ENCODE data around the gene PRODH.

- TF ChIP-seq, protein P1, sequence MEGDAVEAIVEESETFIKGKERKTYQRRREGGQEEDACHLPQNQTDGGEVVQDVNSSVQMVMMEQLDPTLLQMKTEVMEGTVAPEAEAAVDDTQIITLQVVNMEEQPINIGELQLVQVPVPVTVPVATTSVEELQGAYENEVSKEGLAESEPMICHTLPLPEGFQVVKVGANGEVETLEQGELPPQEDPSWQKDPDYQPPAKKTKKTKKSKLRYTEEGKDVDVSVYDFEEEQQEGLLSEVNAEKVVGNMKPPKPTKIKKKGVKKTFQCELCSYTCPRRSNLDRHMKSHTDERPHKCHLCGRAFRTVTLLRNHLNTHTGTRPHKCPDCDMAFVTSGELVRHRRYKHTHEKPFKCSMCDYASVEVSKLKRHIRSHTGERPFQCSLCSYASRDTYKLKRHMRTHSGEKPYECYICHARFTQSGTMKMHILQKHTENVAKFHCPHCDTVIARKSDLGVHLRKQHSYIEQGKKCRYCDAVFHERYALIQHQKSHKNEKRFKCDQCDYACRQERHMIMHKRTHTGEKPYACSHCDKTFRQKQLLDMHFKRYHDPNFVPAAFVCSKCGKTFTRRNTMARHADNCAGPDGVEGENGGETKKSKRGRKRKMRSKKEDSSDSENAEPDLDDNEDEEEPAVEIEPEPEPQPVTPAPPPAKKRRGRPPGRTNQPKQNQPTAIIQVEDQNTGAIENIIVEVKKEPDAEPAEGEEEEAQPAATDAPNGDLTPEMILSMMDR (conservative IDR thresholded peaks at IDR 0.05): no peak
- no peak for TF ChIP-seq EZH2 (IDR thresholded peaks at IDR 0.05; ENCODE audit: low read depth)
Measured at GRCh38 chr22:18966748-18967147, 30.7 kb upstream of the PRODH start.

Measured in PC-9 (cell line).